ENCODE data around the gene NME9.

NME9 gene

GRCh38 chr3:138374573-138375134 lies 45.0 kb upstream of the NME9 start:
- TF ChIP-seq, protein P1, sequence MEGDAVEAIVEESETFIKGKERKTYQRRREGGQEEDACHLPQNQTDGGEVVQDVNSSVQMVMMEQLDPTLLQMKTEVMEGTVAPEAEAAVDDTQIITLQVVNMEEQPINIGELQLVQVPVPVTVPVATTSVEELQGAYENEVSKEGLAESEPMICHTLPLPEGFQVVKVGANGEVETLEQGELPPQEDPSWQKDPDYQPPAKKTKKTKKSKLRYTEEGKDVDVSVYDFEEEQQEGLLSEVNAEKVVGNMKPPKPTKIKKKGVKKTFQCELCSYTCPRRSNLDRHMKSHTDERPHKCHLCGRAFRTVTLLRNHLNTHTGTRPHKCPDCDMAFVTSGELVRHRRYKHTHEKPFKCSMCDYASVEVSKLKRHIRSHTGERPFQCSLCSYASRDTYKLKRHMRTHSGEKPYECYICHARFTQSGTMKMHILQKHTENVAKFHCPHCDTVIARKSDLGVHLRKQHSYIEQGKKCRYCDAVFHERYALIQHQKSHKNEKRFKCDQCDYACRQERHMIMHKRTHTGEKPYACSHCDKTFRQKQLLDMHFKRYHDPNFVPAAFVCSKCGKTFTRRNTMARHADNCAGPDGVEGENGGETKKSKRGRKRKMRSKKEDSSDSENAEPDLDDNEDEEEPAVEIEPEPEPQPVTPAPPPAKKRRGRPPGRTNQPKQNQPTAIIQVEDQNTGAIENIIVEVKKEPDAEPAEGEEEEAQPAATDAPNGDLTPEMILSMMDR (IDR thresholded peaks at IDR 0.05; ENCODE audit: low read depth, low read length), result no peak
- DNase-seq (ENCODE audit: extremely low read depth, low read depth), result no peak

DNA sequence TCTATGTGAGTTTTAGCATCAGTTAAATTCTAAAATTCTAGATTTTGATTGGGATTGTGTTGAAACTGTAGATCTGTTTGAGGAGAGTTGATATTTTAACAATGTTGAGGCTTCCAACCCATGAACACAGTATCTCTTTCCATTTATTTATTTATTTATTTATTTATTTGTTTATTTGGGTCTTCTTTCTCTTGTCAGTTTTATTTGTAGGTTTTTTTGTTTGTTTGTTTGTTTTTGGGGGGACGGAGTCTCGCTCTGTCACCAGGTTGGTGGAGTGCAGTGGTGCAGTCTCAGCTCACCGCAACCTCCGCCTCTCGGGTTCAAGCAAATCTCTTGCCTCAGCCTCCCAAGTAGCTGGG lies 44.1 kb upstream of the NME9 start:
- DNase-seq (ENCODE audit: extremely low read depth, low read depth), result no peak
- TF ChIP-seq, protein P1 (IDR thresholded peaks at IDR 0.05; ENCODE audit: low read depth, low read length), result no peak

DNA sequence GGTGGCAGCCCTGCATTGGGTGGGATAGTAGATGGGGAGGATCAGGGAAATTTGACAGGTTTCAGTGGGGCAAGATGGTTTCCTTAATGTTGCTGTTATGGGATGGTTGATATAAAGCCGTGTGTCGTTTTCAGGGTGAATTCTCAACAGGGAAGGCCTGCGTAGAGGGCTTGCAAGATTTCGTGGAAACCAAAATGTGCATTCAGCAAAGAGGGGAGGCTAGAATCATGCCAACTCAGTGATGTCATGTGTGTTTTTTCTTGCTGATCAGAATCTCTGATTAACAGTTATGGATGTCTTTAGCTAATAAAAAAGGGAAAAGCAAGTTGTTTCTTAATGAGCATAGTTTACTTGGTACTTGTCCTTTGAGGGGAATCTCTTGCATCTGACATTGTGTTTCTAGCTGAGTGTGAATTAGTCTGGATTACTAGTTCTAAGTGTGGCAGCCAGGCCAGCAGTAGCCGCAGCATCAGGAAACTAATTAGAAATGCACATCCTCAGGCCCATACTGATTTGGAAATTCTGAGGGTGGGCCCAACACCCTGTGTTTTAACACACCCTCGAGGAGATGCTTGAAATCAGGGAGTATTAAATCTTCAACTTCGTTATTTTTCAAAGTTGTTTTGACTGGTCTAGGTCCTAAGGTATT lies 43.6 kb upstream of the NME9 start:
- TF ChIP-seq, protein P1 (IDR thresholded peaks at IDR 0.05; ENCODE audit: low read depth, low read length), result no peak
- no peak for DNase-seq (ENCODE audit: extremely low read depth, low read depth)

DNA sequence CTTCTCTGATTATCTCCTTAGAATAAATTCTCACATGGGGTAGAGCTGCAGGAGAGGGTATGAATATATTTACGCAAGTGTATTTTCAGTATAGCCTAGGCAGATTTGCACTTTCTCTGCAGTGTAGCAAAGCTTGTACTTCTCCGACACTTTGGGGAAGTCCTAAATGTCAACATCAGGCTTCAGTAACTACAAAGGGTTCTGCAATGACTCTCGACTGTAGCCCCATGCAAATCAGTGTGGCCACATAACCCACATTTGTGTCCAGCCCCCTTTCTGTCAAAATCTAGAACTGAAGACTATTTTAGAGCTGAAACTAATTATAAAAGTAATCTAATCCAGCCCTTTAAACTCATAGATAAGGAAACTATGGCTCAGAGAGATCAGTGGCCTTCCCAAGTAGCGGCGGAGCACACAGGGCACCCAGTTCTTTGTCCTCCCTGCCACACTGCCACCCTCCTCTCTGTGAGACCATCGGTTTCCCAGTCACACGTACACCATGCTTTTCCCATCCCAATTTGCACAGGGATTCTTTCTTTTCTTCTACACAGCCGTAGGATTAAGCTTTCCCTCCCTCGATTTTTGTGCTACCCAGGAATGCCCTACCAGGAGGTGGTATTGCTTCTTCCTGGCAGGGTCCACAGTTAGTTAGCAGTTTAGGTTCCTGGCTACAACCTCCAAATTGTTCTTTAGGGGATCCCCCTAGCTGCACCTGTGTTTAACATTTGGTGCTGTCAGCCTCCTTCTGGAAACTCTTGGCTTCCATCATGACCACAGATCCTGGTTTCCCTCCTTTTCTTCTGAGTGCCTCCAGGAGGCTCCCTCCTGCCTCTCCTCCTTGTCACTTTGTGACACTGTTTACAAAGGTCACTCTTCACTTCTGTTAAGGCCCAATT lies 41.7 kb upstream of the NME9 start:
- TF ChIP-seq, protein P1 (IDR thresholded peaks at IDR 0.05; ENCODE audit: low read depth, low read length), result no peak
- DNase-seq (ENCODE audit: extremely low read depth, low read depth), result no peak

DNA sequence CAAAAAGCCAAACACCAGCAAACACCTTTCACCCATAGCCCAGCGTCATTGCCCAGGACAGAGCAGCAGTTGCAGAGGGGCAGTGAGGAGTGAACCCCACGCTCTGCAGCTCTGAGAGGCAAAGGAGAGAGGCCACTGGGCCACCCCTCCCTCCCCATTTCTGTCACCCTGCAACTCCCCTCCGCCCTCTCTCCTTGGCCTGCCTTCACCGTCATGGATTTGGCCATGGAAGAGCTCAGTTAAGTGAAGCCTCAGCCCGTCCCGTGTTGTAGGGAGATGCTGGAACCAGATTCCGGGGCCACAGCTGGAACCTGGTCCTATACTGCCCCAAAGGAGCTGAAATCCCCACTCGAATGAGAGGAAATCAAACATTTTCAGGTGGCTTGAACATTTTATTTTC lies 40.7 kb upstream of the NME9 start:
- no peak for DNase-seq (ENCODE audit: extremely low read depth, low read depth)
- TF ChIP-seq, protein P1 (IDR thresholded peaks at IDR 0.05; ENCODE audit: low read depth, low read length), result no peak

DNA sequence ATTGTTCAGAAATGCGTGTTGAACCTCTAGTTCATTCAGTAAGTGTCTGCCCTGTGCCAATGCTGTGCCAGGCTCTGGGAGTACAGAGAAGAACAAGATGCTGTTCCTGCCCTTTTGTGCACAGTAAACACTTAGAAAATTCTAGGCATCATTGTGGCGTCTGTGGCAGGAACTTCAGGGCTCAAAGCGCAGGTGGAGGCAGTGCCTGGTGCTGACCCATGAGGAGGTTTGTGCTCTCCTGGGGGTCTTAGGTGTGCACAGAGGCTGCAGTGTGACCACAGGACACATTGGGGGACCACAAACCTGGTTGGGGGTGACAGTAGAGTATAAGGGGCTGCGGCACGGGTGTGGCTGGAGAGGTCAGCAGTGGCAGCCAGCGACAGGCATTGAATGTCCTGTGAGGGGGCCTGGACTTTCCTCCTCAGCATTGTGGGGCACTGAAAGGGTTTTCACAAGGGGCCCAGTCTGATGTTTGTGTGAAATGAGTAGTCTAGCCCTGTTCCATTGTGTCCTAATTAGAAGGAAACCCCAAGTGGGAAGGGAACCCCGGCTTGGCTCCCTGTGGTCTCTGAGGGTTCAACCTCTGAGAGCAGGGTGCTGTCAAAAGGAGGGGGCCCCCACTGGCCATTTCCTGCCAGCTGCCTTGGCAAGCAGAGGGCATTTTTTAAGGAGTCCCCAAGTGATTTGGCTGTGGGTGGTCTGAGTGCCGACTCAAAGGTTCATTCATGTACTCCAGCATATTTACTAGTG lies 39.7 kb upstream of the NME9 start:
- DNase-seq (ENCODE audit: extremely low read depth, low read depth), result no peak
- TF ChIP-seq, protein P1 (IDR thresholded peaks at IDR 0.05; ENCODE audit: low read depth, low read length), result no peak

Measured in AG09319 (cell line).